ENCODE data around the gene DZIP3. TPM values are rescaled to one million over a fixed set of nuclear protein-coding genes. Genes with fewer than 3 reads are reported as not detected.

Gene DZIP3
- total and polyA plus RNA-seq, 10 of the 15 experiments (the other 5 are each of a cell fraction or from before 2014, with no cell fraction given) = 4.3 to 15.6 (median 9.2) TPM

DNA sequence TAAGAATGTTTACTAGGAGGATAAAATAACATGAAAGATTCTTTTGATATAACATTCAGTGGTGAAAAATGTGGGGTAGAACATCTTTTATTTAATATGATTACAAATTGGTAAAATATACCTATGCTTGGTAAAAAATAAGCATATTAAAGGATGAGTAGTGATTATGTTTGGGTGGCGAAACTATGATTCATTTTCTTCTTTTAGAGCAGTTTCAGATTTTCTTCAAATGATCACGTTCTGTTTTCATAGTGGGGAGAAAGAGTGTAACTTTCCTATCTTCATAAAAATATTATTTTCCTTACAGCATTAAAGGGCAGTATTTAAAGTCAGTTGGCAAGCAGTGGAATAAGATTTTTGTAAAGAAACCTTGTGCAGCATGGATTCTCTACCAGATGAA, 15.5 kb downstream of the DZIP3 start (continued):
- TF ChIP-seq ZNF592 (IDR thresholded peaks at IDR 0.05) = no peak
- no peak for TF ChIP-seq POLR2A (IDR thresholded peaks at IDR 0.05; ENCODE audit: low read depth, low read length)
- TF ChIP-seq NBN (IDR thresholded peaks at IDR 0.05) = no peak
- TF ChIP-seq SIX5 (IDR thresholded peaks at IDR 0.05; ENCODE audit: low read depth, low read length, severe bottlenecking) = no peak
- TF ChIP-seq PAX8 (IDR thresholded peaks at IDR 0.05) = no peak
- TF ChIP-seq, protein P1, sequence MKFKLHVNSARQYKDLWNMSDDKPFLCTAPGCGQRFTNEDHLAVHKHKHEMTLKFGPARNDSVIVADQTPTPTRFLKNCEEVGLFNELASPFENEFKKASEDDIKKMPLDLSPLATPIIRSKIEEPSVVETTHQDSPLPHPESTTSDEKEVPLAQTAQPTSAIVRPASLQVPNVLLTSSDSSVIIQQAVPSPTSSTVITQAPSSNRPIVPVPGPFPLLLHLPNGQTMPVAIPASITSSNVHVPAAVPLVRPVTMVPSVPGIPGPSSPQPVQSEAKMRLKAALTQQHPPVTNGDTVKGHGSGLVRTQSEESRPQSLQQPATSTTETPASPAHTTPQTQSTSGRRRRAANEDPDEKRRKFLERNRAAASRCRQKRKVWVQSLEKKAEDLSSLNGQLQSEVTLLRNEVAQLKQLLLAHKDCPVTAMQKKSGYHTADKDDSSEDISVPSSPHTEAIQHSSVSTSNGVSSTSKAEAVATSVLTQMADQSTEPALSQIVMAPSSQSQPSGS (IDR thresholded peaks at IDR 0.05; ENCODE audit: low read length) = no peak
- no peak for TF ChIP-seq KLF5 (IDR thresholded peaks at IDR 0.05; ENCODE audit: partially characterized antibody)

DNA sequence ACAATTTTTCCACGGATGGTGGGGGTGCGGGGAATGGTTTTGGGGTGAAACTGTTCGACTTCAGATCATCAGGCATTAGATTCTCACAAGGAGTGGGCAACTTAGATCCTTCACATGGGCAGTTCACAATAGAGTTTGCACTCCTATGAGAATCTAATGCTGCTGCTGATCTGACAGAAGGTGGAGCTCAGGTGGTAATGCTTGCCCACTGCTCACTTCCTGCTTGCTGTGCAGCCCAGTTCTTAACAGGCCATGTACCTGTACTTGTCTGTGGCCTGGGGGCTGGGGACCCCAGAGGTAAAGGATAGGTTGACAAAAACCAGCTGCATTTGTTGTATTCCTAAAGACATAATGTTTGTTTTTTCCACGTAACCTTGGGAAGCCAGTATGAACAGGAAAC, 16.0 kb downstream of the DZIP3 start:
- Histone ChIP-seq H3K4me2 (ENCODE audit: control insufficient read depth, insufficient read depth) (no peak overlapping the region), H3K27me3 (replicated peaks in 1 of 2; ENCODE audit: control insufficient read depth in 2 of 2, insufficient read depth in 2 of 2, low read length in 1 of 2) (no peaks in the 10 kb centered on the region), H3K4me1 (ENCODE audit: control insufficient read depth, insufficient read depth, low read length) (peaks cover 9% of the 10 kb centered on the region), H2AFZ (ENCODE audit: control insufficient read depth, low read depth, low read length) (no peak overlapping the region), H3K36me3 (ENCODE audit: control insufficient read depth in 2 of 2, insufficient read depth in 2 of 2, low read length in 1 of 2) (no peaks in the 10 kb centered on the region; a peak in 1 of 4 replicates), H3K79me2 (ENCODE audit: control insufficient read depth, insufficient read depth, low read length) (no peaks in the 10 kb centered on the region), H3K9me3 (replicated peaks; ENCODE audit: control insufficient read depth, insufficient read depth, low read length) (peaks cover 3% of the 10 kb centered on the region), H3K9ac (ENCODE audit: control insufficient read depth, insufficient read depth, low read length) (no peak overlapping the region), H3K27ac (ENCODE audit: control insufficient read depth, insufficient read depth) (no peak overlapping the region), H4K20me1 (ENCODE audit: control insufficient read depth, insufficient read depth) (no peaks in the 10 kb centered on the region; the same call in 1 of the 2 replicates), H3K4me3 (no peak overlapping the region)
- ChIA-PET SMC1A (ENCODE audit: uncharacterized antibody, unreplicated experiment) (interaction anchor here (0.7 to 1.3 kb wide), 3 partner anchors 10 to 21 kb away, joined by 3 to 4 read pairs (median 3); no protein-coding TSS in a partner anchor), POLR2A (interaction anchor here (2.3 kb wide), 1 partner anchor 16 kb away, joined by 5 read pairs; the partner anchor contains the start of genes CIP2A and DZIP3), CTCF (no interaction called here), RAD21 (ENCODE audit: unreplicated experiment) (interaction anchor here (1.3 kb wide), 1 partner anchor 12 kb away, joined by 3 read pairs; no protein-coding TSS in a partner anchor)
- intact Hi-C loops (cut with micrococcal nuclease; ENCODE audit: unreplicated experiment) = no loop called here
- 82% methylated on average over 4 of the region's 4 CpGs for WGBS (ENCODE audit: insufficient coverage, insufficient replicate concordance, low lambda C conversion rate, missing lambda C conversion rate)
- no peak for ATAC-seq
- FAIRE-seq = no peak
- in situ Hi-C loops (cut with MboI) = no loop called here
- no peak for DNase-seq (ENCODE audit: low read depth, low spot score)
- no TSS peak for BruUV-seq (replicated peaks)
- no peak for TF ChIP-seq HDGF (IDR thresholded peaks at IDR 0.05)
- no peak for TF ChIP-seq SIN3A (IDR thresholded peaks at IDR 0.05; ENCODE audit: low read depth, low read length)
- no peak for TF ChIP-seq CUX1 (IDR thresholded peaks at IDR 0.05; ENCODE audit: insufficient replicate concordance, low read depth, low read length)
- TF ChIP-seq SMAD1 (IDR thresholded peaks at IDR 0.05; ENCODE audit: low read depth, partially characterized antibody) = no peak
- TF ChIP-seq NFXL1 (IDR thresholded peaks at IDR 0.05; ENCODE audit: borderline replicate concordance) = no peak
- no peak for TF ChIP-seq EED (IDR thresholded peaks at IDR 0.05; ENCODE audit: low read depth)
- no peak for TF ChIP-seq EZH2 (IDR thresholded peaks at IDR 0.05; ENCODE audit: borderline replicate concordance, control insufficient read depth, low read depth, low read length)
